ENCODE results near the gene RGL2.
"Not testable (repeated sequence)": the region's sequence is repeated elsewhere in the genome, so short reads cannot be mapped to it uniquely, and the experiment has no call there.

RGL2 gene

GRCh38 chr6:33290459-33290858 is 8.3 kb downstream of the RGL2 start:
- no peak for DNase-seq

GRCh38 chr6:33289784-33290315 is 8.9 kb downstream of the RGL2 start:
- no peak for DNase-seq

- DNase-seq: peak; percentile 98
Observed at GRCh38 chr6:33288921-33289783, 9.6 kb downstream of the RGL2 start, which contains the start of the genes PFDN6 and WDR46. Gene PFDN6, plus strand, starts transcription at chr6:33289601. Its CDS starts 256 bp downstream, at chr6:33289857. Gene WDR46, minus strand, starts transcription at chr6:33289239. Its CDS starts 69 bp downstream, at chr6:33289170.

GRCh38 chr6:33288141-33288920 is 10.4 kb downstream of the RGL2 start:
- no peak for DNase-seq

- no peak for DNase-seq
Observed at GRCh38 chr6:33286946-33287914, 11.5 kb downstream of the RGL2 start.

DNA sequence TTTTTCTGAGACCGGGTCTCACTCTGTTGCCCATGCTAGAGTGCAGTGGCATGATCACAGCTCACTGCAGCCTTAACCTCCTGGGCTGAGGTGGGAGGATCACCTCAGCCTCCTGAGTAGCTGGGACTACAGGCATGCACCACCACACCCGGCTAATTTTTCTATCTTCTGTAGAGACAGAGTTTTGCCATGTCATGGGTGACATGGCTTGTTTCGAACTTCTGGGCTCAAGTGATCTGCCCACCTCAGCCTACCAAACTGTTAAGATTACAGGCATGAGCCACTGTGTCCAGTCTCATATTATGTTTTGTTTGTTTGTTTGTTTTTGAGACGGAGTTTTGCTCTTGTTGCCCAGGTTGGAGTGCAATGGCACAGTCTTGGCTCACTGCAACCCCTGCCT is 13.5 kb downstream of the RGL2 start:
- not testable (repeated sequence) for DNase-seq

GRCh38 chr6:33280539-33280938 is 18.2 kb downstream of the RGL2 start:
- DNase-seq: no peak

GRCh38 chr6:33279971-33280511 is 18.7 kb downstream of the RGL2 start:
- DNase-seq: no peak

GRCh38 chr6:33279257-33279695 is 19.5 kb downstream of the RGL2 start:
- no peak for DNase-seq

GRCh38 chr6:33278810-33279209 is 19.9 kb downstream of the RGL2 start:
- no peak for DNase-seq

- no peak for DNase-seq
Observed at GRCh38 chr6:33278392-33278741, 20.4 kb downstream of the RGL2 start.

- no peak for DNase-seq
Observed at GRCh38 chr6:33277663-33278391, 20.9 kb downstream of the RGL2 start.

- peak; percentile 92 for DNase-seq
Observed at GRCh38 chr6:33276864-33277662, 21.7 kb downstream of the RGL2 start, which contains the start of gene B3GALT4. Gene B3GALT4, plus strand, starts transcription at chr6:33277123. Its CDS starts 297 bp downstream, at chr6:33277420.

GRCh38 chr6:33276581-33276863 is 22.2 kb downstream of the RGL2 start:
- DNase-seq: no peak

DNA sequence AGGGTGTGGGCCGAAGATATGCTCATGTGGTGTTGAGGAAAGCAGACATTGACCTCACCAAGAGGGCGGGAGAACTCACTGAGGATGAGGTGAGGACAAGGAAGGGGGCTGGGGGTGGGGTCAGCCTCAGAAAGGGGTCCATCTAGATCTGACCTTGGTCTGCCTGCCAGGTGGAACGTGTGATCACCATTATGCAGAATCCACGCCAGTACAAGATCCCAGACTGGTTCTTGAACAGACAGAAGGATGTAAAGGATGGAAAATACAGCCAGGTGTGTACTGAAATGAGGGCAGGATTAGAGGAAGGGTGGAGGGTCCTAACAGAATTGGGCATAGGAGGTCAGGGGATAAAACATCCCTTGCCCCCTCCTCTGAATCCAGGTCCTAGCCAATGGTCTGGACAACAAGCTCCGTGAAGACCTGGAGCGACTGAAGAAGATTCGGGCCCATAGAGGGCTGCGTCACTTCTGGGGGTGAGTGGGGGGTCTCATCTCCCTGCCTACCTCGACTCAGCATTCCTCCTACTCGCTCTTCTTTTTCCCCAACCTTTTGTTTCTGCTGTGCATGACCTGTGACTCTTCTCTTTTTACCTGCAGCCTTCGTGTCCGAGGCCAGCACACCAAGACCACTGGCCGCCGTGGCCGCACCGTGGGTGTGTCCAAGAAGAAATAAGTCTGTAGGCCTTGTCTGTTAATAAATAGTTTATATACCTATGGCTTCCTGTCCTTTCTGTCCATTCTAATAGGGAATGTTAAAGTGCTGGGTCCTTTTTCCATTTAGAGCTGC is 22.8 kb downstream of the RGL2 start:
- DNase-seq: not testable (repeated sequence)

DNA sequence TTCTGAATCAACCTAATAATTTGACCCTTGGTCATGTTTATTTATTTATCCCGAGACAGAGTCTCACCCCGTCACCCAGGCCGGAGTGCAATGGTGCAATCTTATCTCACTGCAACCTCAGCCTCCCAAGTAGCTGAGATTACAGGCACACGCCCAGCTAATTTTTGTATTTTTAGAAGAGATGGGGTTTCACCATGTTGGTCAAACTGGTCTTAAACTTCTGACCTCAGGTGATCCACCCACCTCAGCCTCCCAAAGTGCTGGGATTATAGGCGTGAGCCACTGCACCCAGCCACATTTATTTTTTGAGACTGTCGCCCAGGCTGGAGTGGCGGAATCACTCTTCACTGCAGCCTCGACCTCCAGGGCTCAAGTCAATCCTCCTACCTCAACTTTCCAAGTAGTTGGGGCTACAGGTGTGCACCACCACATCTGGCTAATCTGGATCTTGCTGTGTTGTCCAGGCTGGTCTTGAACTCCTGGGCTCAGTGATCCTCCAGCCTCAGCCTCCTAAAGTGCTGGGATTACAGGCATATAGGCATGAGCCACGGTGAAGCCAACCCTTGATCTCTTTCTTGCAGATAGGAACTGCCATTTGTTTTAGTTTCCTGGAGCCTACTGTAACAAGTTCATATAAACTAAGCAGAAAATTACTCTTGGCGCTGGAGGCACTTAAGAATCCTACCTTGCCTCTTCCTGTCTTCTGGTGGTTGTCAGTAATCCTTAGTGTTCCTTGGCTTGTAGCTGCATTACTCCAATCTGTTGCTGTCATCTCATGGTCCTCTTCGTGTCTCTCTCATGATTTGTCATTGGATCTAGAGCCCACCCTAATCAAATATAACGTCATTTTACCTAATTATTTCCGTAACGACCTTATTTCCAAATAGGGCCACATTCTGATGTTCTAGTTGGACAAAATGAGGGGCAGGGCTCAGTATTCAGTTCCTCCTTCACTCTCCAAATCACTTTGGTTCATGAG is 24.5 kb downstream of the RGL2 start:
- DNase-seq: no peak

DNA sequence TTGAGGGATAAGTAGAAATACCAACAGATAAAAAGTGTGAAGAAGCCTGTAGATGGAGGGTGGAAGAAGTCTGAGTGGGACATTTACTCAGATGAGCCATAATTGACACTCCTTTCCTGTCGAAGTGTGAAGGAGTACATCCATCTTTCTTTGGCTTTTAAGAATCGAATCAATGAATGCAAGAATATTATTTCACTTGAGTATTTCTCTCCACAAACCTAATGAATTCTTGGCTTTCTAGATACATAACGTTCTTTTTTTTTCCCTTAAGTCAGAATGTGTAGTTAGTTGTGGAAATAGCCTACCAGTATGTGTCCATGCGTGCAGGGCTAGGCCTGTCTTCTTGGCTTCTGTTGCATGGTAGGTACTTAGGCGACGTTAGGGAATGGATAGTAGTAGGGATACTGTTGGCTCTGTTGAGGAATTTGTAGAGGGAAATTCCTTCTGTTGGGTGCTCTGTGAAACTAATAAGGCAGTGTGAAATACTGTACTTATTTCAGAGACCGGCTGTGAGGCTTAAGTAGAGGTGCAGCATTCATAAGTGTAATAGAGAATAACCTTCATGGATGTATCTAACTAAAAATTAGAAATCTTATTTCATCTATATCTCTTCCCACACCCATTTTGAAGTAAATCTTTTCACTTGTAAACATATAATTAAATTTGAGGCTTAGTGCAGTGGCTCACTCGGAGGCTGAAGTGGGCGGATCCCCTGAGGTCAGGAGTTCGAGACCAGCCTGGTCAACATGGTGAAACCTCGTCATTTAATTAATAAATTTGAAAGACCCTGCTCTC is 25.4 kb downstream of the RGL2 start:
- DNase-seq: no peak

Measured in NCI-H2227 treated with DMSO at 0.1 percent for 48 hours (cell line).